SKM-1 (cell line): ENCODE results near the gene TMEM107.

ENCODE experiments used
- DNase-seq: peaks from one replicate; lab custom pipeline; 2025; ENCODE audit not compliant: unreplicated experiment; lab: John Stamatoyannopoulos, UW

TMEM107 gene

GRCh38 chr17:8162997-8163977 lies 12.9 kb downstream of the TMEM107 start:
- DNase-seq: no peak

- no peak for DNase-seq
Observed at GRCh38 chr17:8162233-8162996, 13.8 kb downstream of the TMEM107 start, which contains the start of gene VAMP2. TSS of gene VAMP2 (minus strand) at chr17:8162948. CDS start at chr17:8162879, 69 bp downstream.

- no peak for DNase-seq
Observed at GRCh38 chr17:8161289-8162232, 14.6 kb downstream of the TMEM107 start.

GRCh38 chr17:8160741-8161221 lies 15.4 kb downstream of the TMEM107 start:
- DNase-seq: no peak

GRCh38 chr17:8160224-8160577 lies 16.0 kb downstream of the TMEM107 start:
- no peak for DNase-seq

- DNase-seq: no peak
Observed at GRCh38 chr17:8159459-8160223, 16.5 kb downstream of the TMEM107 start.

- DNase-seq: no peak
Observed at GRCh38 chr17:8159032-8159400, 17.2 kb downstream of the TMEM107 start.

- peak; percentile 24 for DNase-seq
Observed at GRCh38 chr17:8158267-8159031, 17.7 kb downstream of the TMEM107 start.

- DNase-seq: peak; percentile 86
Observed at GRCh38 chr17:8156246-8156992, 19.8 kb downstream of the TMEM107 start.

- no peak for DNase-seq
Observed at GRCh38 chr17:8155996-8156245, 20.3 kb downstream of the TMEM107 start.

GRCh38 chr17:8155231-8155995 lies 20.8 kb downstream of the TMEM107 start:
- no peak for DNase-seq

GRCh38 chr17:8154608-8155155 lies 21.5 kb downstream of the TMEM107 start:
- DNase-seq: no peak

GRCh38 chr17:8153957-8154607 lies 22.1 kb downstream of the TMEM107 start:
- peak; percentile 29 for DNase-seq

GRCh38 chr17:8153525-8153956 lies 22.6 kb downstream of the TMEM107 start:
- DNase-seq: no peak

GRCh38 chr17:8153031-8153451 lies 23.1 kb downstream of the TMEM107 start:
- no peak for DNase-seq

GRCh38 chr17:8152112-8152775 lies 23.9 kb downstream of the TMEM107 start, which contains the start of gene PER1:
TSS of gene PER1 (minus strand) at chr17:8152404. CDS start at chr17:8150706, 1,698 bp downstream.
- DNase-seq: peak; percentile 57
